ENCODE measurements around the gene SUCLG2. TPM values are rescaled to one million over a fixed set of nuclear protein-coding genes. Genes with fewer than 3 reads are reported as not detected.

The SUCLG2 gene
- total and polyA plus RNA-seq, 2 of the 4 experiments (the other 2 are of a cell fraction) = 26.8 to 34.6 TPM

DNA sequence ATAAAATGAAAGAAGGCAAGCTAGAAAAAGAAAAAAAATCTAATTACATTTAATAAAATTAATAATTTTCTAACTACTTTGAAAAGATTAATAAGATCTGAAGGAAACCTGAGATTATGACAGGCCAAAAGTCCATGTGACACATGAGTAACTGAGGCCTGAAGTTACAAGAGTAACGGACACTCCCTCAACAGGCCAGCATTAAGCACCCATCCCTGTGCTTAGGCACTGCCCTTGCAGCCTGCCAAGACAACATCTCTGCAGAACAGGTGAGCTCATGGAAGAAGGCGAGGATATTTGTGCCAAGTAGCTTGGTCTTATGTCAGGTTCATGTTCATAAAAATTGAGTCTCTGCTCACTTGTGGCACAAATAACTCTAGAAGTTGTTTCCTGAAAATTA, 31.8 kb downstream of the SUCLG2 start:
- Histone ChIP-seq H3K27ac (ENCODE audit: insufficient read depth, low read length) (no peak overlapping the region), H3K4ac (ENCODE audit: low read depth, low read length) (no peak overlapping the region), H3K9me1 (ENCODE audit: insufficient read depth, low read length) (peaks cover 7% of the 10 kb centered on the region; the same call in 1 of the 2 replicates), H3K9me3 (ENCODE audit: control insufficient read depth, insufficient read depth, low read length) (no peaks in the 10 kb centered on the region), H3K56ac (ENCODE audit: extremely low read depth, insufficient read depth, low read length) (no peak overlapping the region), H2BK20ac (ENCODE audit: low read depth, low read length) (no peak overlapping the region), H3K27me3 (ENCODE audit: control insufficient read depth, insufficient read depth, low read length) (no peaks in the 10 kb centered on the region), H2BK5ac (ENCODE audit: low read depth, low read length, poor library complexity, severe bottlenecking) (no peak overlapping the region), H3K18ac (ENCODE audit: low read depth, low read length) (no peak overlapping the region), H3K14ac (replicated peaks; ENCODE audit: low read depth, low read length) (no peak overlapping the region), H4K5ac (ENCODE audit: low read depth, low read length) (no peak overlapping the region), H2BK120ac (ENCODE audit: low read depth, low read length) (no peak overlapping the region), H3K79me1 (ENCODE audit: low read depth in 1 of 2, low read length in 2 of 2) (peaks cover 23 to 37% of the 10 kb centered on the region in 2 experiments), H2AFZ (replicated peaks; ENCODE audit: low read length, poor library complexity) (no peak overlapping the region), H2BK15ac (ENCODE audit: low read depth, low read length) (no peak overlapping the region), H4K8ac (ENCODE audit: low read depth in 2 of 2, low read length in 2 of 2) (no peak overlapping the region), H2AK9ac (replicated peaks; ENCODE audit: low read depth, low read length, poor library complexity) (no peak overlapping the region), H4K91ac (ENCODE audit: insufficient read depth, low read depth, low read length) (no peak overlapping the region), H3K4me2 (ENCODE audit: low read depth, low read length) (no peak overlapping the region), H3K9ac (ENCODE audit: low read depth, low read length) (no peak overlapping the region), H2AK5ac (ENCODE audit: low read depth, low read length) (no peak overlapping the region), H3K36me3 (ENCODE audit: control insufficient read depth, insufficient read depth, low read length) (peaks cover 4% of the 10 kb centered on the region), H3K23ac (ENCODE audit: low read depth, low read length) (no peak overlapping the region), H3K4me3 (ENCODE audit: insufficient read depth, low read depth, low read length) (no peak overlapping the region), H4K20me1 (ENCODE audit: insufficient read depth, low read length) (peaks cover 9% of the 10 kb centered on the region), H3K4me1 (ENCODE audit: control insufficient read depth, insufficient read depth, low read length) (no peaks in the 10 kb centered on the region; the same call in 1 of the 2 replicates)
- dilution Hi-C loops (cut with HindIII; ENCODE audit: low sequenced_read_pairs, unreplicated experiment) (no loop called here), intact Hi-C loops (cut with micrococcal nuclease) (no loop called here), in situ Hi-C loops (cut with MboI; ENCODE audit: low sequenced_read_pairs) (no loop called here)
- TF ChIP-seq, protein P1, sequence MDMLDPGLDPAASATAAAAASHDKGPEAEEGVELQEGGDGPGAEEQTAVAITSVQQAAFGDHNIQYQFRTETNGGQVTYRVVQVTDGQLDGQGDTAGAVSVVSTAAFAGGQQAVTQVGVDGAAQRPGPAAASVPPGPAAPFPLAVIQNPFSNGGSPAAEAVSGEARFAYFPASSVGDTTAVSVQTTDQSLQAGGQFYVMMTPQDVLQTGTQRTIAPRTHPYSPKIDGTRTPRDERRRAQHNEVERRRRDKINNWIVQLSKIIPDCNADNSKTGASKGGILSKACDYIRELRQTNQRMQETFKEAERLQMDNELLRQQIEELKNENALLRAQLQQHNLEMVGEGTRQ (IDR thresholded peaks at IDR 0.05; ENCODE audit: low read depth, low read length) = no peak
- no peak for TF ChIP-seq SMC3 (IDR thresholded peaks at IDR 0.05; ENCODE audit: low read depth, low read length)
- TF ChIP-seq MXI1 (IDR thresholded peaks at IDR 0.05; ENCODE audit: borderline replicate concordance, low read depth, low read length) = no peak
- no peak for TF ChIP-seq FOS (IDR thresholded peaks at IDR 0.05; ENCODE audit: low read depth, low read length)
- TF ChIP-seq RCOR1 (IDR thresholded peaks at IDR 0.05; ENCODE audit: insufficient replicate concordance, low read length) = no peak
- TF ChIP-seq POLR2A (IDR thresholded peaks at IDR 0.05; ENCODE audit: low read depth, low read length) = no peak
- TF ChIP-seq MAZ (IDR thresholded peaks at IDR 0.05; ENCODE audit: borderline replicate concordance, low read depth, low read length) = no peak
- no peak for TF ChIP-seq CHD1 (IDR thresholded peaks at IDR 0.05; ENCODE audit: low read depth, low read length)
- TF ChIP-seq, protein P2, sequence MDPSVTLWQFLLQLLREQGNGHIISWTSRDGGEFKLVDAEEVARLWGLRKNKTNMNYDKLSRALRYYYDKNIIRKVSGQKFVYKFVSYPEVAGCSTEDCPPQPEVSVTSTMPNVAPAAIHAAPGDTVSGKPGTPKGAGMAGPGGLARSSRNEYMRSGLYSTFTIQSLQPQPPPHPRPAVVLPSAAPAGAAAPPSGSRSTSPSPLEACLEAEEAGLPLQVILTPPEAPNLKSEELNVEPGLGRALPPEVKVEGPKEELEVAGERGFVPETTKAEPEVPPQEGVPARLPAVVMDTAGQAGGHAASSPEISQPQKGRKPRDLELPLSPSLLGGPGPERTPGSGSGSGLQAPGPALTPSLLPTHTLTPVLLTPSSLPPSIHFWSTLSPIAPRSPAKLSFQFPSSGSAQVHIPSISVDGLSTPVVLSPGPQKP (IDR thresholded peaks at IDR 0.05; ENCODE audit: borderline replicate concordance, low read depth, low read length) = no peak
- no peak for TF ChIP-seq RAD21 (IDR thresholded peaks at IDR 0.05; ENCODE audit: low read length)
- TF ChIP-seq, protein P3, sequence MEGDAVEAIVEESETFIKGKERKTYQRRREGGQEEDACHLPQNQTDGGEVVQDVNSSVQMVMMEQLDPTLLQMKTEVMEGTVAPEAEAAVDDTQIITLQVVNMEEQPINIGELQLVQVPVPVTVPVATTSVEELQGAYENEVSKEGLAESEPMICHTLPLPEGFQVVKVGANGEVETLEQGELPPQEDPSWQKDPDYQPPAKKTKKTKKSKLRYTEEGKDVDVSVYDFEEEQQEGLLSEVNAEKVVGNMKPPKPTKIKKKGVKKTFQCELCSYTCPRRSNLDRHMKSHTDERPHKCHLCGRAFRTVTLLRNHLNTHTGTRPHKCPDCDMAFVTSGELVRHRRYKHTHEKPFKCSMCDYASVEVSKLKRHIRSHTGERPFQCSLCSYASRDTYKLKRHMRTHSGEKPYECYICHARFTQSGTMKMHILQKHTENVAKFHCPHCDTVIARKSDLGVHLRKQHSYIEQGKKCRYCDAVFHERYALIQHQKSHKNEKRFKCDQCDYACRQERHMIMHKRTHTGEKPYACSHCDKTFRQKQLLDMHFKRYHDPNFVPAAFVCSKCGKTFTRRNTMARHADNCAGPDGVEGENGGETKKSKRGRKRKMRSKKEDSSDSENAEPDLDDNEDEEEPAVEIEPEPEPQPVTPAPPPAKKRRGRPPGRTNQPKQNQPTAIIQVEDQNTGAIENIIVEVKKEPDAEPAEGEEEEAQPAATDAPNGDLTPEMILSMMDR (conservative IDR thresholded peaks at IDR 0.05; ENCODE audit: low read depth, low read length) = no peak
- TF ChIP-seq RFX5 (IDR thresholded peaks at IDR 0.05; ENCODE audit: low read depth, low read length) = no peak
- TF ChIP-seq MAFK (IDR thresholded peaks at IDR 0.05; ENCODE audit: low read depth, low read length) = no peak
- TF ChIP-seq NFE2L2 (IDR thresholded peaks at IDR 0.05; ENCODE audit: low read depth, low read length) = no peak
- no TSS peak for BruUV-seq (replicated peaks)
- no peak for DNase-seq
- ChIA-PET CTCF (interaction anchor here (0.6 kb wide), 1 partner anchor 125 kb away, joined by 3 read pairs; no protein-coding TSS in a partner anchor), POLR2A (ENCODE audit: unreplicated experiment) (no interaction called here)
- WGBS, 2 experiments (ENCODE audit: extremely low coverage in 2 of 2, insufficient read length in 1 of 2) = 100% methylated on average over 1 of the region's 2 CpGs; no CpG with 5 or more reads in 1 of the 2 experiments
- no peak for ATAC-seq (ENCODE audit: low read depth)

All from IMR-90 (cell line).